ENCODE measurements around the gene WNT7B.

- no peak for TF ChIP-seq GATA2 (IDR thresholded peaks at IDR 0.05; ENCODE audit: low read depth, low read length)
- no peak for TF ChIP-seq GATA3 (IDR thresholded peaks at IDR 0.05; ENCODE audit: low read depth, low read length)
Observed at GRCh38 chr22:45915151-45915550, 61.8 kb downstream of the WNT7B start.

Measured in SH-SY5Y (cell line).